Stomach (tissue), 9 donors: ENCODE measurements around the gene CACNA2D3. TPM values are rescaled to one million over a fixed set of nuclear protein-coding genes. Genes with fewer than 3 reads are reported as not detected.

Source experiments
- DNase-seq, 2 donors: peaks; one replicate each; pipeline versions ENCODE4 v3.0.0 to v3.0.0-alpha.2; 2013 to 2019
- H3K27ac ChIP-seq, 5 donors: fragments of 200-600 bp in 4 of 5; sonication (generic) in 4 of 5; one replicate each; pipeline ENCODE4 v1.5.1; 2013 to 2019; ENCODE audit warnings: mild to moderate bottlenecking in 1 of 5, moderate library complexity in 1 of 5
- H3K27me3 ChIP-seq, 3 donors: fragments of 200-600 bp; sonication (generic); one replicate each; pipeline ENCODE4 v1.5.1; 2017 to 2019; ENCODE audit warnings: mixed run types in 1 of 3
- H3K36me3 ChIP-seq, 4 donors: fragments of 200-600 bp; sonication (generic); 1 replicate in 3 of 4; 2 replicates in 1 of 4; pipeline ENCODE4 v1.5.1; 2016 to 2019
- H3K4me1 ChIP-seq, 4 donors: fragments of 200-600 bp; sonication (generic); one replicate each; pipeline ENCODE4 v1.5.1; 2016 to 2019
- H3K4me3 ChIP-seq, 4 donors: fragments of 200-600 bp; sonication (generic) in 3 of 4; one replicate each; pipeline ENCODE4 v1.5.1; 2016 to 2019; ENCODE audit warnings: mild to moderate bottlenecking in 1 of 4
- H3K9me3 ChIP-seq, 4 donors: fragments of 200-600 bp; sonication (generic); one replicate each; pipeline ENCODE4 v1.5.1; 2016 to 2019
- EP300 ChIP-seq: sonication (generic); formaldehyde crosslinking; IDR thresholded peaks from one replicate; pipeline ENCODE4 v1.6.1; 2017; ENCODE audit warnings: antibody characterized with exemption
- POLR2A ChIP-seq, 4 donors: fragments of 450-650 bp; IDR thresholded peaks; one replicate each; pipeline ENCODE4 v1.6.1; 2016; ENCODE audit warnings: antibody characterized with exemption in 4 of 4, control low read depth in 2 of 4, mild to moderate bottlenecking in 1 of 4, moderate library complexity in 1 of 4
- POLR2AphosphoS5 ChIP-seq, 3 donors: sonication (generic); formaldehyde crosslinking; IDR thresholded peaks; one replicate each; pipeline ENCODE4 v1.6.1; 2016; ENCODE audit warnings: antibody characterized with exemption in 3 of 3
- WGBS, 5 donors: extraction: QIAGEN DNeasy Blood & Tissue Kit in 3 of 5; methylation state at CpG; one replicate each; pipeline versions ENCODE4 v1.1.5 to v1.1.7; 2013 to 2018; 5-methylcytosine and 5-hydroxymethylcytosine counted together
- intact Hi-C: fragments of 100-400 bp; cut with DNase I; formaldehyde crosslinking; loops from one replicate; pipeline ENCODE4 v1.15.1; 2023; ENCODE audit warnings: low total_unique reads
- polyA plus RNA-seq, 3 donors: library from polyadenylated mRNA; stranded (reverse); fragments of 200-250 nt; gene quantifications; one replicate each; pipeline ENCODE4 v1.2.3, GENCODE V29; 2013
- total RNA-seq, 5 donors: library from RNA; depleted of rRNA; stranded (reverse); fragments of >200 nt; gene quantifications; one replicate each; pipeline versions ENCODE4 v1.1.0 to v1.2.3, GENCODE V29; 2014 to 2016
- TF ChIP-seq, protein P1 (sequence below), 7 experiments: fragments of 450-650 bp in 4 of 7; fragments of 200-600 bp in 3 of 7; sonication (generic) in 3 of 7; IDR thresholded peaks; one replicate each; pipeline ENCODE4 v1.5.1; 2016 to 2019; ENCODE audit warnings: antibody characterized with exemption in 7 of 7, control low read depth in 2 of 7, mild to moderate bottlenecking in 1 of 7
- donor health status: healthy with polysubstance abuse.
- donor health status: Bipolar disorder and iron deficiency.
- donor health status: healthy.

Gene CACNA2D3
- total and polyA plus RNA-seq, 8 donors, result 0.56 to 54.0 (median 2.9) TPM; not detected in 1

DNA sequence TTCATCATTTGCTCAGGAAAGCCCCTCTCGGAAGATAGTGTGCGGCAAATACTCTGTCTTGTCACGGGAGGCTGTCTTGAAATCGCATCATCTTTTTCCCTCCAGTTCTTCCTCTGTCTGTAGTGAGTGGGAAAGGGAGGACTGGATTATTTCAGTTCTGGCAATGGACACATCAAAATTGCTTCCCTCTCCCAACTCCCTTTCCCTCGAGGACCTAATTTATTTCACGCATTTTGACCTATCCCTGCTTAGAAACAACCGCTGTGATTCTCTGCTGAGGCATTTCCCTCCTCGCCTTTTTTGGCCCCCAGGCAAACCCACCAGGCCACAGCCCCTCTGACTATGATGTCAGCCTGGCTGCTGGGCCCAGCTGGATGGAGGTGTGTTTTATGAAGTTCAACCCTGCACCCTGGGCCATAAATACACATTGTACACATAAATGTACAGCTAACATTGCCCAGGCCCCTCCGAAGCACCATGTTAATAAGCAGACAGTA lies 944.2 kb downstream of the CACNA2D3 start:
- Histone ChIP-seq H3K27me3 (no peaks in the 10 kb centered on the region), H3K4me1 (peaks cover 0 to under 1% (median 0%) of the 10 kb centered on the region in 4 donors), H3K36me3 (no peaks in the 10 kb centered on the region), H3K4me3 (no peak overlapping the region), H3K27ac (no peak overlapping the region), H3K9me3 (no peaks in the 10 kb centered on the region)
- peak in 1 of 2 donors; percentile 83 for DNase-seq
- no peak for TF ChIP-seq EP300
- no peak for TF ChIP-seq POLR2A (IDR thresholded peaks at IDR 0.05)
- TF ChIP-seq, protein P1, sequence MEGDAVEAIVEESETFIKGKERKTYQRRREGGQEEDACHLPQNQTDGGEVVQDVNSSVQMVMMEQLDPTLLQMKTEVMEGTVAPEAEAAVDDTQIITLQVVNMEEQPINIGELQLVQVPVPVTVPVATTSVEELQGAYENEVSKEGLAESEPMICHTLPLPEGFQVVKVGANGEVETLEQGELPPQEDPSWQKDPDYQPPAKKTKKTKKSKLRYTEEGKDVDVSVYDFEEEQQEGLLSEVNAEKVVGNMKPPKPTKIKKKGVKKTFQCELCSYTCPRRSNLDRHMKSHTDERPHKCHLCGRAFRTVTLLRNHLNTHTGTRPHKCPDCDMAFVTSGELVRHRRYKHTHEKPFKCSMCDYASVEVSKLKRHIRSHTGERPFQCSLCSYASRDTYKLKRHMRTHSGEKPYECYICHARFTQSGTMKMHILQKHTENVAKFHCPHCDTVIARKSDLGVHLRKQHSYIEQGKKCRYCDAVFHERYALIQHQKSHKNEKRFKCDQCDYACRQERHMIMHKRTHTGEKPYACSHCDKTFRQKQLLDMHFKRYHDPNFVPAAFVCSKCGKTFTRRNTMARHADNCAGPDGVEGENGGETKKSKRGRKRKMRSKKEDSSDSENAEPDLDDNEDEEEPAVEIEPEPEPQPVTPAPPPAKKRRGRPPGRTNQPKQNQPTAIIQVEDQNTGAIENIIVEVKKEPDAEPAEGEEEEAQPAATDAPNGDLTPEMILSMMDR (IDR thresholded peaks at IDR 0.05), result no peak
- TF ChIP-seq POLR2AphosphoS5 (IDR thresholded peaks at IDR 0.05), result no peak
- 72 to 84% (median 83%) methylated on average over 9 of the region's 9 CpGs for WGBS, 5 donors
- intact Hi-C loops, result no loop called here

DNA sequence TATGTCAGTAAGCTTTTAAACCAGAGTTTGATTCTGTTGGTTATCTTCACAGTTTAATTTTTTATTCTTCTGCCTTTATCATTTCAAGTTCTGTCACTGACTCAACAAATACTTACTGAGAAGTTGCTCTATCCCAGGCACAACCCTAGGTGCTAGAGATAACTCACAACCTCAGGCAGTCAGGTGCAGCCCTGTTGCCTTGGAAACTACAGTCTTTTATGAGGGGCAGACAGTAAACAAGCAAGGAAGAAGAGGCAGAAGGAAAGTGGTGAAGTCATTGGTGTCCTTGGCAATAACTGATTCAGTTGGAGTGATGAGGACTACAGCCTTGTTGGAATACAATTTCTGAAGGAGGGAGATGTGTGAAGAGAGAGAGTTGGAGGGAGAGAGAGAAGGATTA lies 947.6 kb downstream of the CACNA2D3 start:
- no peaks in the 10 kb centered on the region for H3K4me1 ChIP-seq
- intact Hi-C loops, result no loop called here

DNA sequence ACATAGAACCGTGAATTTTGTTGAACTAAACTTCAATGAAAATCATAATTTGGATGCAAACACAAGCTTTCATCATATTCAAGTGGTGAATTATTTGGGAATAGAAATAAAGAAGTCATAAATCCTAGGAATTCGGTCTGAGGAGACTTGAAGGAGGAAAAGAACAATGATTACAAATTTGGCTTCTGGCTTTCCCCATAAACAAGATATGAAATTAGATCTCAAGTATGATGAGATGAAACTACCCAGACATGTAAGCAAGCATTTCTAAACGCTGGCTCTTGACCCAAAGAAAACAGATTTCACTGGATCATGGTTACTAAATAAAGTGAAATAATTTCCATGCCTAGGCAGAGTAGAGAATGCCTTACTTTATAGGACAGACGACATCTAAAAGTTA lies 952.4 kb downstream of the CACNA2D3 start:
- DNase-seq, result peak in 1 of 2 donors; percentile 22
- Histone ChIP-seq H3K9me3 (no peaks in the 10 kb centered on the region), H3K27me3 (no peaks in the 10 kb centered on the region), H3K4me1 (no peaks in the 10 kb centered on the region), H3K36me3 (no peaks in the 10 kb centered on the region), H3K27ac (no peak overlapping the region), H3K4me3 (no peak overlapping the region)
- intact Hi-C loops, result no loop called here
- TF ChIP-seq, protein P1 (IDR thresholded peaks at IDR 0.05), result no peak
- no peak for TF ChIP-seq POLR2A (IDR thresholded peaks at IDR 0.05)
- 49 to 74% (median 62%) methylated on average over 4 of the region's 4 CpGs for WGBS, 5 donors

More for the DNA sequence above, 947.6 kb downstream of the CACNA2D3 start:
- Histone ChIP-seq H3K9me3 (no peaks in the 10 kb centered on the region), H3K36me3 (no peaks in the 10 kb centered on the region), H3K27me3 (no peaks in the 10 kb centered on the region), H3K4me3 (no peak overlapping the region), H3K27ac (no peak overlapping the region)
- DNase-seq, result no peak
- TF ChIP-seq POLR2AphosphoS5 (IDR thresholded peaks at IDR 0.05) (no peak), EP300 (no peak), POLR2A (IDR thresholded peaks at IDR 0.05) (no peak)
- TF ChIP-seq, protein P1 (IDR thresholded peaks at IDR 0.05), result no peak

DNA sequence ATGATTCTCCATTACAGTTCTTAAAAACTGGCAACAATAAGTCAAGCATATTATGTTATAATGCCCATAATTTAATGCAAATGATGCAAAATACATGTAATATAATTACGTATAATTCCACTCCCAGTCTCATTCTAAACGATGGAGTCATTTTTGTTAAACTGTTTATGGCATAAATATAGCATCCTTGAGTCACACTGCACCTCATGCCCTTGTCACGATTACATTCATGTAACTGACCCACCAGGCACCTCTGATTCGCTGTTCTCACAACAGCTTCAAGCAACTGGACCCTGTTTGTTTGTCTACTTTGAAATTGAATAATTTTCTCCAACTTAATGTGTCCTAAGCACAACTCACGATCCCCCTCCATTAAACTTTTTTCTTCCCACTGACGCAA lies 953.5 kb downstream of the CACNA2D3 start:
- no peaks in the 10 kb centered on the region for H3K27me3 ChIP-seq
- no peak for DNase-seq
- no peaks in the 10 kb centered on the region for H3K9me3 ChIP-seq
- H3K27ac ChIP-seq, result no peak overlapping the region
- intact Hi-C loops, result no loop called here
- H3K4me1 ChIP-seq, result no peaks in the 10 kb centered on the region
- WGBS, 5 donors, result 80 to 86% (median 83%) methylated on average over 6 of the region's 6 CpGs
- H3K36me3 ChIP-seq, result no peaks in the 10 kb centered on the region
- TF ChIP-seq, protein P1 (IDR thresholded peaks at IDR 0.05), result no peak
- TF ChIP-seq POLR2AphosphoS5 (IDR thresholded peaks at IDR 0.05), result no peak
- no peak for TF ChIP-seq EP300
- no peak for TF ChIP-seq POLR2A (IDR thresholded peaks at IDR 0.05)
- no peak overlapping the region for H3K4me3 ChIP-seq
